Ascending aorta (tissue), 2 donors: Measurements from ENCODE around the gene RPL14. TPM values are rescaled to one million over a fixed set of nuclear protein-coding genes. Genes with fewer than 3 reads are reported as not detected.

Experiments
- DNase-seq, 2 donors: peaks; one replicate each; pipeline ENCODE4 v3.0.0-alpha.2; 2019; ENCODE audit warnings: low spot score in 2 of 2
- H3K27ac ChIP-seq, 2 donors: fragments of 200-600 bp; sonication (generic); one replicate each; pipeline ENCODE4 v1.5.1; 2016 to 2017; ENCODE audit warnings: mild to moderate bottlenecking in 1 of 2
- H3K27me3 ChIP-seq: fragments of 200-600 bp; sonication (generic); one replicate; pipeline ENCODE4 v1.5.1; 2017
- H3K36me3 ChIP-seq, 2 donors: fragments of 200-600 bp; sonication (generic); one replicate each; pipeline ENCODE4 v1.5.1; 2016
- H3K4me1 ChIP-seq, 2 donors: fragments of 200-600 bp; sonication (generic); one replicate each; pipeline ENCODE4 v1.5.1; 2016 to 2017; ENCODE audit warnings: mild to moderate bottlenecking in 1 of 2
- H3K4me3 ChIP-seq, 2 donors: fragments of 200-600 bp; sonication (generic); one replicate each; pipeline ENCODE4 v1.5.1; 2016 to 2017; ENCODE audit warnings: mild to moderate bottlenecking in 1 of 2
- H3K9me3 ChIP-seq, 2 donors: fragments of 200-600 bp; sonication (generic); one replicate each; pipeline ENCODE4 v1.5.1; 2016
- intact Hi-C: fragments of 100-400 bp; cut with DNase I; formaldehyde crosslinking; loops from one replicate; pipeline ENCODE4 v1.15.1; 2023
- total RNA-seq: library from RNA; depleted of rRNA; stranded (reverse); fragments of >200 nt; gene quantifications from one replicate; pipeline ENCODE4 v1.1.0, GENCODE V29; 2016
- TF ChIP-seq, protein P1 (sequence below), 3 experiments: fragments of 200-600 bp in 2 of 3; fragments of 450-650 bp in 1 of 3; sonication (generic) in 2 of 3; IDR thresholded peaks; one replicate each; pipeline ENCODE4 v1.5.1; 2016 to 2019; ENCODE audit warnings: antibody characterized with exemption in 3 of 3, mild to moderate bottlenecking in 1 of 3, moderate library complexity in 1 of 3

Gene RPL14
- total RNA-seq, 1 donor from 2014 or later = 162 TPM

- Histone ChIP-seq H3K9me3 (no peaks in the 10 kb centered on the region), H3K36me3 (peaks cover 0 to 2% of the 10 kb centered on the region in 2 donors), H3K4me3 (no peak overlapping the region), H3K27me3 (no peaks in the 10 kb centered on the region), H3K27ac (no peak overlapping the region), H3K4me1 (peaks cover 0 to 11% of the 10 kb centered on the region in 2 donors)
- intact Hi-C loops = loop anchor here (5.0 to 10.0 kb wide), 7 partner anchors 423 to 1999 kb away; partner anchors contain the start of genes ACVR2B, SLC25A38 and ULK4
- TF ChIP-seq, protein P1, sequence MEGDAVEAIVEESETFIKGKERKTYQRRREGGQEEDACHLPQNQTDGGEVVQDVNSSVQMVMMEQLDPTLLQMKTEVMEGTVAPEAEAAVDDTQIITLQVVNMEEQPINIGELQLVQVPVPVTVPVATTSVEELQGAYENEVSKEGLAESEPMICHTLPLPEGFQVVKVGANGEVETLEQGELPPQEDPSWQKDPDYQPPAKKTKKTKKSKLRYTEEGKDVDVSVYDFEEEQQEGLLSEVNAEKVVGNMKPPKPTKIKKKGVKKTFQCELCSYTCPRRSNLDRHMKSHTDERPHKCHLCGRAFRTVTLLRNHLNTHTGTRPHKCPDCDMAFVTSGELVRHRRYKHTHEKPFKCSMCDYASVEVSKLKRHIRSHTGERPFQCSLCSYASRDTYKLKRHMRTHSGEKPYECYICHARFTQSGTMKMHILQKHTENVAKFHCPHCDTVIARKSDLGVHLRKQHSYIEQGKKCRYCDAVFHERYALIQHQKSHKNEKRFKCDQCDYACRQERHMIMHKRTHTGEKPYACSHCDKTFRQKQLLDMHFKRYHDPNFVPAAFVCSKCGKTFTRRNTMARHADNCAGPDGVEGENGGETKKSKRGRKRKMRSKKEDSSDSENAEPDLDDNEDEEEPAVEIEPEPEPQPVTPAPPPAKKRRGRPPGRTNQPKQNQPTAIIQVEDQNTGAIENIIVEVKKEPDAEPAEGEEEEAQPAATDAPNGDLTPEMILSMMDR (IDR thresholded peaks at IDR 0.05) = no peak
- DNase-seq = no peak
These were observed 5.6 kb upstream of the RPL14 start for GRCh38 chr3:40451551-40451950.

DNA sequence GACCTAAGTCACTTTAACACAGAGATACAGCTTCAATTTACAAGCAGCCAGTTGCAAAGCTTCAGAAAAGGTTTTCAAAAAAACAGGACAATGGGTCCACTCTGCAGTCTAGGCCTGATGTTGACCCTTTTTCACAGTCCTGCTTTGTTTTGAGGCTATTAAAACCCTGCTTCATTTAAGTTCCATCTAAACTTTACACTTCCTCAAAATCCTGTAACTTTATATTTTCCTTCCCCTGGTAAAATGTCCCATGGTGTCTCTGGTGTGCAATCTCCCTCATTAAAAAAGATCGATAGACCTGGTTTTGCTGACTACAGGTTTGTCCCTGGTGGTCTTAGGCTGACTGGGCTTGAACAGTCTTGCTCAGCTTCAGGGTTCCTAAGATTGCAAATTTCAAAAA lies 5.1 kb upstream of the RPL14 start:
- H3K36me3 ChIP-seq = peaks cover 0 to 2% of the 10 kb centered on the region in 2 donors
- no peaks in the 10 kb centered on the region for H3K27me3 ChIP-seq
- intact Hi-C loops = loop anchor here (2.0 to 10.0 kb wide), 8 partner anchors 73 to 2000 kb away; partner anchors contain the start of genes ACVR2B, SLC25A38, ULK4 and ZNF621
- peak overlapping the region; percentile 83 to 89 for H3K27ac ChIP-seq
- H3K4me3 ChIP-seq = peak overlapping the region in 1 of 2 donors; percentile 68
- no peak for DNase-seq
- H3K4me1 ChIP-seq = peaks cover 0 to 12% of the 10 kb centered on the region in 2 donors
- H3K9me3 ChIP-seq = no peaks in the 10 kb centered on the region
- TF ChIP-seq, protein P1 (IDR thresholded peaks at IDR 0.05) = no peak

GRCh38 chr3:40452562-40452875 lies 4.6 kb upstream of the RPL14 start:
- DNase-seq = no peak
- intact Hi-C loops = loop anchor here (2.0 to 10.0 kb wide), 8 partner anchors 72 to 2000 kb away; partner anchors contain the start of genes ACVR2B, SLC25A38, ULK4 and ZNF621
- H3K27ac ChIP-seq = peak overlapping the region; percentile 83 to 89

GRCh38 chr3:40452876-40453730 lies 4.0 kb upstream of the RPL14 start:
- H3K27me3 ChIP-seq = no peaks in the 10 kb centered on the region
- H3K9me3 ChIP-seq = no peaks in the 10 kb centered on the region
- peaks cover 0 to 2% of the 10 kb centered on the region in 2 donors for H3K36me3 ChIP-seq
- intact Hi-C loops = loop anchor here (1.0 to 10.0 kb wide), 11 partner anchors 24 to 2001 kb away; partner anchors contain the start of genes ACVR2B, SLC25A38, ULK4 and ZNF619
- peak overlapping the region; percentile 83 to 89 for H3K27ac ChIP-seq
- H3K4me3 ChIP-seq = peak overlapping the region; percentile 61 to 68
- peaks cover 0 to 15% of the 10 kb centered on the region in 2 donors for H3K4me1 ChIP-seq
- TF ChIP-seq, protein P1 (IDR thresholded peaks at IDR 0.05) = no peak
- DNase-seq = peak; percentile 96 to 99

More at GRCh38 chr3:40452562-40452875, 4.6 kb upstream of the RPL14 start:
- Histone ChIP-seq H3K4me1 (peaks cover 0 to 12% of the 10 kb centered on the region in 2 donors), H3K4me3 (peak overlapping the region; percentile 61 to 68), H3K9me3 (no peaks in the 10 kb centered on the region), H3K36me3 (peaks cover 0 to 2% of the 10 kb centered on the region in 2 donors), H3K27me3 (no peaks in the 10 kb centered on the region)
- TF ChIP-seq, protein P1 (IDR thresholded peaks at IDR 0.05) = no peak

- intact Hi-C loops = loop anchor here (1.0 to 10.0 kb wide), 11 partner anchors 23 to 2002 kb away; partner anchors contain the start of genes ACVR2B, SLC25A38, ULK4 and ZNF619
- TF ChIP-seq, protein P1 (IDR thresholded peaks at IDR 0.05) = no peak
- peak overlapping the region; percentile 61 to 68 for H3K4me3 ChIP-seq
These were observed 3.2 kb upstream of the RPL14 start for GRCh38 chr3:40453933-40454332.

More at GRCh38 chr3:40453933-40454332, 3.2 kb upstream of the RPL14 start:
- Histone ChIP-seq H3K27me3 (no peaks in the 10 kb centered on the region), H3K9me3 (no peaks in the 10 kb centered on the region), H3K27ac (peak overlapping the region; percentile 77 to 89), H3K4me1 (peaks cover 0 to 22% of the 10 kb centered on the region in 2 donors), H3K36me3 (peaks cover 4 to 7% of the 10 kb centered on the region in 2 donors)
- no peak for DNase-seq
